HepG2 (cell line): ENCODE measurements around the gene PPP2R5B. TPM values are rescaled to one million over a fixed set of nuclear protein-coding genes. Genes with fewer than 3 reads are reported as not detected.

Experiments used
- ATAC-seq: fragments of 200-7000 bp; cut with Tn5 transposase; 3 replicates; pipeline ENCODE4 v1.9.1; 2020; ENCODE audit warnings: mild to moderate bottlenecking, moderate library complexity
- BruUV-seq: library from RNA; stranded (reverse); fragments of 400-500 nt; replicated peaks from 2 replicates; lab custom pipeline; 2021; lab: Mats Ljungman, UMichigan
- CTCF ChIA-PET: fragments of 300-600 bp; formaldehyde crosslinking; extraction: SDS; loops from one replicate; lab custom pipeline; 2021; ENCODE audit warnings: low total read pairs, inconsistent platforms, low intra/inter-chr PET ratio; lab: Yijun Ruan, JAX
- POLR2A ChIA-PET: fragments of 350-600 bp; sonication (Branson Sonifier 250); formaldehyde crosslinking; loops from one replicate; lab custom pipeline; 2020; ENCODE audit warnings: antibody characterized with exemption, inconsistent platforms; lab: Yijun Ruan, JAX
- DNase-seq: peaks from one replicate; pipeline ENCODE4 v3.0.0-alpha.2; 2015; ENCODE audit warnings: low spot score
- FAIRE-seq: peaks from 3 replicates; lab custom pipeline; 2011; peaks lifted over from hg19 to GRCh38; lab: Jason Lieb, UNC
- H2AFZ ChIP-seq: one replicate; pipeline ENCODE4 v1.6.1; 2011; ENCODE audit warnings: low read length, inconsistent platforms
- H3K27ac ChIP-seq: fragments of 300-600 bp; 3 replicates; pipeline ENCODE4 v1.8.0; 2011; ENCODE audit warnings: mixed run types, mild to moderate bottlenecking, mixed read lengths, low read length, inconsistent platforms; ENCODE audit not compliant: insufficient read depth; ENCODE audit errors: extremely low read length
- H3K27me3 ChIP-seq, 2 experiments: fragments of 200-600 bp in 1 of 2; 2 replicates in 1 of 2; 3 replicates in 1 of 2; pipeline versions ENCODE4 v1.6.0 to v1.8.0; 2011; ENCODE audit warnings: low read length in 2 of 2, mild to moderate bottlenecking in 2 of 2, moderate library complexity in 2 of 2, inconsistent platforms in 1 of 2; ENCODE audit not compliant: insufficient read depth in 2 of 2, control insufficient read depth in 1 of 2
- H3K36me3 ChIP-seq, 2 experiments: fragments of 200-600 bp in 1 of 2; replicated peaks in 1 of 2; 2 replicates in 1 of 2; 3 replicates in 1 of 2; pipeline versions ENCODE4 v1.5.1 to v1.8.0; 2011; ENCODE audit warnings: low read length in 2 of 2, inconsistent platforms in 1 of 2; ENCODE audit not compliant: insufficient read depth in 2 of 2, control insufficient read depth in 1 of 2
- H3K4me1 ChIP-seq: 2 replicates; pipeline ENCODE4 v1.5.1; 2012; ENCODE audit warnings: low read length, inconsistent platforms; ENCODE audit not compliant: insufficient read depth
- H3K4me2 ChIP-seq: 2 replicates; pipeline ENCODE4 v1.6.0; 2011; ENCODE audit warnings: low read depth, low read length, inconsistent platforms
- H3K4me3 ChIP-seq, 3 experiments: fragments of 200-600 bp in 1 of 3; sonication (generic), shearing (Covaris generic) in 1 of 3; replicated peaks in 1 of 3; 2 replicates each; pipeline ENCODE4 v1.5.1; 2011 to 2016; ENCODE audit warnings: low read length in 3 of 3, inconsistent platforms in 2 of 3, low read depth in 2 of 3, mild to moderate bottlenecking in 2 of 3, control low read depth in 1 of 3, mixed read lengths in 1 of 3; ENCODE audit not compliant: insufficient read depth in 1 of 3
- H3K79me2 ChIP-seq: one replicate; pipeline ENCODE4 v1.6.1; 2011; ENCODE audit warnings: low read length, inconsistent platforms; ENCODE audit not compliant: insufficient read depth
- H3K9ac ChIP-seq: 2 replicates; pipeline ENCODE4 v1.6.0; 2011; ENCODE audit warnings: mild to moderate bottlenecking, low read depth, low read length, inconsistent platforms; ENCODE audit not compliant: insufficient read depth
- H3K9me3 ChIP-seq: 2 replicates; pipeline ENCODE4 v1.5.1; 2012; ENCODE audit warnings: mild to moderate bottlenecking, low read length
- H4K20me1 ChIP-seq: 2 replicates; pipeline ENCODE4 v1.6.0; 2011; ENCODE audit warnings: inconsistent platforms, mild to moderate bottlenecking, low read length, moderate library complexity; ENCODE audit not compliant: insufficient read depth
- ISL2 ChIP-seq: sonication (generic); formaldehyde crosslinking; IDR thresholded peaks from 2 replicates; pipeline ENCODE4 v1.5.0; 2020; ENCODE audit warnings: missing genetic modification reagents
- KAT7 ChIP-seq: IDR thresholded peaks from 2 replicates; pipeline ENCODE4 v1.6.1; 2018; ENCODE audit warnings: borderline replicate concordance, missing compliant biosample characterization
- KAT8 ChIP-seq: IDR thresholded peaks from 2 replicates; pipeline ENCODE4 v1.6.1; 2016; ENCODE audit warnings: missing genetic modification reagents, missing compliant biosample characterization
- KDM6A ChIP-seq: IDR thresholded peaks from 2 replicates; pipeline ENCODE4 v1.6.1; 2016; ENCODE audit warnings: low read depth
- KMT2B ChIP-seq: IDR thresholded peaks from 2 replicates; pipeline ENCODE4 v1.6.1; 2016; ENCODE audit warnings: missing genetic modification reagents, missing compliant biosample characterization
- MAZ ChIP-seq, 2 experiments: sonication (generic) in 1 of 2; formaldehyde crosslinking in 1 of 2; IDR thresholded peaks; 2 replicates each; pipeline versions ENCODE4 v1.5.0 to v1.6.1; 2012 to 2020; ENCODE audit warnings: low read depth in 2 of 2, mild to moderate bottlenecking in 2 of 2, borderline replicate concordance in 1 of 2, improper control_type of control experiment in 1 of 2, low read length in 1 of 2, missing genetic modification reagents in 1 of 2, moderate library complexity in 1 of 2
- MED1 ChIP-seq: sonication (generic); formaldehyde crosslinking; IDR thresholded peaks from 2 replicates; pipeline ENCODE4 v1.4.0; 2020; ENCODE audit warnings: missing genetic modification reagents
- NFE2L1 ChIP-seq: sonication (generic); formaldehyde crosslinking; IDR thresholded peaks from 2 replicates; pipeline ENCODE4 v1.4.0; 2020; ENCODE audit warnings: missing genetic modification reagents, mild to moderate bottlenecking, borderline replicate concordance
- NR2C2 ChIP-seq: sonication (generic); formaldehyde crosslinking; IDR thresholded peaks from 2 replicates; pipeline ENCODE4 v1.4.0; 2020; ENCODE audit warnings: missing genetic modification reagents, mild to moderate bottlenecking, moderate library complexity, borderline replicate concordance
- RAD21 ChIP-seq: fragments of 450-650 bp; formaldehyde crosslinking; IDR thresholded peaks from 2 replicates; pipeline ENCODE4 v1.5.0; 2020; ENCODE audit warnings: mild to moderate bottlenecking
- RBFOX2 ChIP-seq: fragments of 200-400 bp; formaldehyde crosslinking; IDR thresholded peaks from 2 replicates; pipeline ENCODE4 v1.6.1; 2017; ENCODE audit warnings: low read depth, mild to moderate bottlenecking, low read length
- RBM22 ChIP-seq: fragments of 200-400 bp; formaldehyde crosslinking; optimal IDR thresholded peaks from 2 replicates; pipeline ENCODE3; 2017; ENCODE audit warnings: mild to moderate bottlenecking, low read length, moderate library complexity
- SIN3B ChIP-seq: fragments of 150-350 bp; IDR thresholded peaks from 2 replicates; pipeline ENCODE4 v1.6.1; 2014; ENCODE audit warnings: low read length
- ZNF124 ChIP-seq: sonication (generic); formaldehyde crosslinking; IDR thresholded peaks from 2 replicates; pipeline ENCODE4 v1.4.0; 2020; ENCODE audit warnings: missing genetic modification reagents
- ZNF234 ChIP-seq: sonication (generic); formaldehyde crosslinking; conservative IDR thresholded peaks from 2 replicates; pipeline ENCODE4 v1.5.1; 2020; ENCODE audit warnings: mild to moderate bottlenecking, missing genetic modification reagents
- ZNF672 ChIP-seq: sonication (generic); formaldehyde crosslinking; IDR thresholded peaks from 2 replicates; pipeline ENCODE4 v1.8.1; 2022; ENCODE audit warnings: missing genetic modification reagents
- WGBS: methylation state at CpG from one replicate; pipeline ENCODE4 v1.1.6; 2017; ENCODE audit warnings: low lambda C conversion rate; 5-methylcytosine and 5-hydroxymethylcytosine counted together
- in situ Hi-C: cut with HindIII; loops from 2 replicates; pipeline ENCODE4 v1.10.0; 2017; ENCODE audit warnings: low pct_unique_long_range_greater_than_20kb; ENCODE audit not compliant: extremely low pct_ligation_motif_present
- intact Hi-C: fragments of 100-400 bp; cut with micrococcal nuclease; formaldehyde crosslinking; loops from one replicate; pipeline ENCODE4 v1.10.0; 2022; ENCODE audit not compliant: unreplicated experiment
- polyA plus RNA-seq, 8 experiments: library from polyadenylated mRNA; depleted of rRNA in 3 of 8; stranded (reverse) in 7 of 8; unstranded in 1 of 8; fragments of >200 nt; fragmentation: Illumina TruSeq in 4 of 8; extraction: Trizol in 4 of 8; gene quantifications; 2 replicates each; pipeline versions ENCODE4 v1.2.1 to v1.2.3, GENCODE V29; 2011 to 2016; ENCODE audit warnings: low read depth in 4 of 8, missing spikeins in 1 of 8, mixed read lengths in 1 of 8; ENCODE audit not compliant: insufficient read depth in 1 of 8
- total RNA-seq, 5 experiments: library from RNA; depleted of rRNA; stranded (reverse); fragments of >200 nt; fragmentation: Illumina TruSeq; extraction: Trizol; gene quantifications; 2 replicates each; pipeline ENCODE4 v1.2.3, GENCODE V29; 2016; ENCODE audit warnings: low read depth in 1 of 5
- TF ChIP-seq, protein P1 (sequence below): sonication (generic); formaldehyde crosslinking; IDR thresholded peaks from 2 replicates; pipeline ENCODE4 v1.4.0; 2020; ENCODE audit warnings: missing genetic modification reagents, low read depth, mild to moderate bottlenecking, borderline replicate concordance

PPP2R5B gene
- total and polyA plus RNA-seq, 2 of the 13 experiments (the other 11 are each of a cell fraction or from before 2014, with no cell fraction given) = 2.3 to 8.3 TPM

DNA sequence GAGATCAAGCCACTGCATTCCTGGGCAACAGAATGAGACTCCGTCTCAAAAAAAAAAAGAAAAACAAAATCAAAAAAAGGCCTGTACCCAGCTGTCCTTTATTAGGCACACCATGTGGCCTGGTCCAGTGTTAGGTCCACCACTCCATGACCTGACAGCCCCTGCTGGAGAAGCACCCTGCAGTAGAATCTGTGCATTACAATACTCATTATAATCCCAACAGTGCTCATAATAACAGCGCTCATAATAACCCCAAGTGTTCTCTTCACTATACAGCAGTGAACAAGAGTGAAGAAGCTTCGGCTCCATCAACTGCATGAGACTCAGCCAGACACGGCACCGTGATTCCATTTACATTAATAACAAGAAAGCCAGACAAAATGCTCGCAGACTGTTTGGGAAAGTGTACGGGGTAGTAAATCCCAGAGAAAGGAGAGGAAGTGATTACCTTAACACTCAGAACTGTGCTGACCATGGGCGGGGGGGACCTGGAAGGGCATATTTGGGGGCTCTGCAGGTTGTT, 37.2 kb upstream of the PPP2R5B start:
- no peaks in the 10 kb centered on the region for H3K36me3 ChIP-seq
- ATAC-seq (peak; percentile 21), FAIRE-seq (no peak), DNase-seq (no peak)
- H2AFZ ChIP-seq = no peak overlapping the region
- no peaks in the 10 kb centered on the region for H3K9me3 ChIP-seq
- no peaks in the 10 kb centered on the region for H3K27me3 ChIP-seq
- H3K9ac ChIP-seq = no peak overlapping the region; the same call in 1 of the 2 replicates
- ChIA-PET POLR2A (interaction anchor here (0.9 to 11.5 kb wide), 8 partner anchors 11 to 109 kb away, joined by 3 to 132 read pairs (median 10); partner anchors contain the start of genes BATF2, EHD1, GPHA2 and SF1), CTCF (interaction anchor here (1.5 kb wide), 1 partner anchor 40 kb away, joined by 16 read pairs; no protein-coding TSS in a partner anchor)
- in situ Hi-C loops = no loop called here
- H3K27ac ChIP-seq = no peak overlapping the region
- peaks cover 18% of the 10 kb centered on the region for H3K79me2 ChIP-seq
- WGBS = 38% methylated on average over 8 of the region's 8 CpGs
- peak overlapping the region; percentile 19 to 76 (median 42) for H3K4me3 ChIP-seq
- TF ChIP-seq RAD21 (CRISPR knock-in tag) = no peak
- TF ChIP-seq KMT2B (CRISPR knock-in tag) = 0 out of 2 replicates have a peak, but pooled peaks have one; percentile 8
- peak; percentile 35; the same call in 1 of the 2 replicates for TF ChIP-seq ZNF672 (CRISPR knock-in tag)
- TF ChIP-seq KDM6A = no peak
- H3K4me1 ChIP-seq = peaks cover 88% of the 10 kb centered on the region
- BruUV-seq = no TSS peak
- H4K20me1 ChIP-seq = peaks cover 10% of the 10 kb centered on the region; the same call in 1 of the 2 replicates
- peak overlapping the region; percentile 98 for H3K4me2 ChIP-seq
- intact Hi-C loops = no loop called here

DNA sequence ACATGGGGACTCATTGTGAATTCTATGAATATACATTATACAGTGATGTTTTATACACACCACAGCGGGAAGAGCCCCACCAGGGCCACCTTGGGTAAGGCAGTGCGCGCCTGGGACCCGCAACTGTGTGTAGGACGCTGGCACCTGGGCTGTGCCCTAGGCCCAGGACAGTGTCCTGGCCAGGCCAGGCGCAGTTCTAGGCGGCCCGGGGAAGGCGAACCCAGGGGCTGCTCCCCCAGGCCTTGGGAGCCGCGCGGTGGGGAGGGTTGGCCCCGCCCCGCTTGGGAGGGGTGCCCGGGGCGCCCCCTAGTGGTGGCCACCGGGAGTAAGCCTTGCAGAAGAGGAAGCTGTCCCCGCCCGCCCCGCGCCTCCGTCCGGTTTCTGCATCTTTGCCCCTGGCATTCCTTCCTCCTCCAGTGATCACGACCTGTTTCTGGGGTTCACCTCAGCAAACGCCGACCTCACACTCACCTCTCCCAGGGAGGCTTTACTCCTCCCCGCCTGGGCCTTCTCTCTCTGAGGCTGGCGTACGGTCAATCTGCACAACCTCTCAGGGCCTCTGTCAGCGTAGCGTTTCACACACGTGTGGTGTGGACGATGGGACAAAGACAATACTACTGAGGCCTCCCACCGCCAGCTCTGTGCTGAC, 36.6 kb upstream of the PPP2R5B start:
- Histone ChIP-seq H3K4me3 (peak overlapping the region; percentile 19 to 76 (median 42)), H3K9me3 (no peaks in the 10 kb centered on the region), H3K27me3 (no peaks in the 10 kb centered on the region; a peak in 1 of 5 replicates), H2AFZ (no peak overlapping the region), H3K4me1 (peaks cover 90% of the 10 kb centered on the region), H3K9ac (peak overlapping the region; percentile 58), H3K4me2 (peak overlapping the region; percentile 98), H3K79me2 (peaks cover 24% of the 10 kb centered on the region), H3K27ac (peak overlapping the region; percentile 67), H3K36me3 (no peaks in the 10 kb centered on the region), H4K20me1 (peaks cover 10% of the 10 kb centered on the region; the same call in 1 of the 2 replicates)
- WGBS = 0% methylated on average over 4 of the region's 34 CpGs
- peak; percentile 63 for ATAC-seq
- intact Hi-C loops (loop anchor here (2.0 kb wide), 1 partner anchor 17 kb away; no protein-coding TSS in a partner anchor), in situ Hi-C loops (no loop called here)
- POLR2A ChIA-PET = interaction anchor here (0.7 to 11.5 kb wide), 12 partner anchors 11 to 374 kb away, joined by 3 to 132 read pairs (median 8); partner anchors contain the start of genes BATF2, EHD1, GPHA2 and POLA2
- BruUV-seq = no TSS peak
- CTCF ChIA-PET = interaction anchor here (1.5 kb wide), 1 partner anchor 41 kb away, joined by 16 read pairs; no protein-coding TSS in a partner anchor
- DNase-seq = peak; percentile 46
- FAIRE-seq = peak; percentile 28
- TF ChIP-seq ZNF124 (no peak), MED1 (CRISPR knock-in tag) (peak; percentile 55; the same call in 1 of the 2 replicates), ZNF234 (CRISPR knock-in tag) (no peak), ISL2 (CRISPR knock-in tag) (peak; percentile 83), RBFOX2 (peak; percentile 83), MAZ (IDR thresholded peaks at IDR 0.05; ENCODE audit: borderline replicate concordance, low read depth, low read length) (peak; percentile 93), MAZ (CRISPR knock-in tag; IDR thresholded peaks at IDR 0.05; ENCODE audit: low read depth) (peak; percentile 95), NFE2L1 (CRISPR knock-in tag) (no peak), RBM22 (peak; percentile 78), KAT7 (CRISPR knock-in tag) (peak; percentile 25; the same call in 1 of the 2 replicates), NR2C2 (no peak; the same call in 1 of the 2 replicates), KAT8 (peak; percentile 81), SIN3B (no peak)
- TF ChIP-seq, protein P1, sequence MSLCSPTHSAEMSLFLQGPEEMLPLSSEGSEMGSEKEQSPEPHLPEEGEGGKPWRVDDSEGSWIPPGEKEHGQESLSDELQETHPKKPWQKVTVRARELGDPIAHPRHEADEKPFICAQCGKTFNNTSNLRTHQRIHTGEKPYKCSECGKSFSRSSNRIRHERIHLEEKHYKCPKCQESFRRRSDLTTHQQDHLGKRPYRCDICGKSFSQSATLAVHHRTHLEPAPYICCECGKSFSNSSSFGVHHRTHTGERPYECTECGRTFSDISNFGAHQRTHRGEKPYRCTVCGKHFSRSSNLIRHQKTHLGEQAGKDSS (CRISPR knock-in tag) = no peak
